VCaP (cell line): Measurements from ENCODE around the gene NLK.
"Not testable (repeated sequence)": the region's sequence is repeated elsewhere in the genome, so short reads cannot be mapped to it uniquely, and the experiment has no call there.

ENCODE experiments used
- H3K27ac ChIP-seq: fragments of 450-650 bp; 2 replicates; pipeline ENCODE4 v1.5.1; 2017
- CTCF ChIP-seq: fragments of 450-650 bp; conservative IDR thresholded peaks from 2 replicates; pipeline ENCODE4 v1.5.1; 2017; ENCODE audit warnings: mild to moderate bottlenecking, moderate library complexity

The NLK gene

GRCh38 chr17:28141773-28142172, 99.3 kb downstream of the NLK start:
- H3K27ac ChIP-seq = no peak overlapping the region
- no peak for TF ChIP-seq CTCF

GRCh38 chr17:28142305-28142704, 99.8 kb downstream of the NLK start:
- no peak for TF ChIP-seq CTCF

GRCh38 chr17:28144019-28144418, 101.5 kb downstream of the NLK start:
- TF ChIP-seq CTCF = no peak
- no peak overlapping the region for H3K27ac ChIP-seq

More at GRCh38 chr17:28142305-28142704, 99.8 kb downstream of the NLK start:
- no peak overlapping the region for H3K27ac ChIP-seq

GRCh38 chr17:28145348-28145747, 102.9 kb downstream of the NLK start:
- TF ChIP-seq CTCF = no peak
- H3K27ac ChIP-seq = no peak overlapping the region

- TF ChIP-seq CTCF = no peak
- no peak overlapping the region for H3K27ac ChIP-seq
Observed at GRCh38 chr17:28147017-28147416, 104.5 kb downstream of the NLK start.

GRCh38 chr17:28151001-28151400, 108.5 kb downstream of the NLK start:
- TF ChIP-seq CTCF = no peak
- no peak overlapping the region for H3K27ac ChIP-seq

GRCh38 chr17:28154214-28154613, 111.7 kb downstream of the NLK start:
- no peak for TF ChIP-seq CTCF

GRCh38 chr17:28155405-28155804, 112.9 kb downstream of the NLK start:
- H3K27ac ChIP-seq = not testable (repeated sequence)

More at GRCh38 chr17:28154214-28154613, 111.7 kb downstream of the NLK start:
- H3K27ac ChIP-seq = no peak overlapping the region
